Loucy (cell line): Measurements from ENCODE around the gene TSHR.

Experiments used
- H2AFZ ChIP-seq: fragments of 200-600 bp; sonication (generic); 2 replicates; pipeline ENCODE4 v1.6.0; 2016; ENCODE audit warnings: antibody characterized with exemption, mild to moderate bottlenecking, low read length, moderate library complexity
- H3F3A ChIP-seq: fragments of 200-600 bp; 2 replicates; pipeline ENCODE4 v1.6.0; 2016; ENCODE audit warnings: antibody characterized with exemption, low read depth, mild to moderate bottlenecking
- H3K27me3 ChIP-seq: fragments of 200-600 bp; sonication (generic); 2 replicates; pipeline ENCODE4 v1.6.1; 2014; ENCODE audit warnings: low read length, mild to moderate bottlenecking; ENCODE audit not compliant: insufficient read depth, poor library complexity, severe bottlenecking
- H3K36me3 ChIP-seq: fragments of 200-600 bp; sonication (generic); 2 replicates; pipeline ENCODE4 v1.6.1; 2016; ENCODE audit warnings: low read length; ENCODE audit not compliant: insufficient read depth
- H3K4me1 ChIP-seq: fragments of 200-600 bp; sonication (generic); 2 replicates; pipeline ENCODE4 v1.5.1; 2014; ENCODE audit warnings: low read length, mild to moderate bottlenecking; ENCODE audit not compliant: insufficient read depth, poor library complexity, severe bottlenecking
- H3K4me2 ChIP-seq: fragments of 200-600 bp; sonication (generic); 2 replicates; pipeline ENCODE4 v1.6.0; 2014; ENCODE audit warnings: antibody characterized with exemption, low read length, low read depth, mild to moderate bottlenecking; ENCODE audit not compliant: poor library complexity, severe bottlenecking
- H3K4me3 ChIP-seq: fragments of 200-600 bp; sonication (generic); 2 replicates; pipeline ENCODE4 v1.5.1; 2014; ENCODE audit warnings: low read length, mild to moderate bottlenecking, mixed read lengths; ENCODE audit not compliant: poor library complexity, severe bottlenecking
- H3K79me2 ChIP-seq: fragments of 200-600 bp; sonication (generic); 2 replicates; pipeline ENCODE4 v1.6.1; 2014; ENCODE audit warnings: low read length; ENCODE audit not compliant: insufficient read depth
- H3K9ac ChIP-seq: fragments of 200-600 bp; sonication (generic); 2 replicates; pipeline ENCODE4 v1.6.0; 2014; ENCODE audit warnings: mild to moderate bottlenecking, low read depth, low read length, moderate library complexity; ENCODE audit not compliant: poor library complexity, severe bottlenecking
- H3K9me2 ChIP-seq: fragments of 200-600 bp; sonication (generic); replicated peaks from 2 replicates; pipeline ENCODE4 v1.6.1; 2016; ENCODE audit warnings: low read depth, low read length, mixed read lengths
- H3K9me3 ChIP-seq: fragments of 200-600 bp; sonication (generic); 2 replicates; pipeline ENCODE4 v1.6.1; 2014; ENCODE audit warnings: mild to moderate bottlenecking, antibody characterized with exemption, low read length, low read depth; ENCODE audit not compliant: insufficient read depth
- H4K20me1 ChIP-seq: fragments of 200-600 bp; sonication (generic); 2 replicates; pipeline ENCODE4 v1.6.0; 2014; ENCODE audit warnings: antibody characterized with exemption, low read length, mild to moderate bottlenecking; ENCODE audit not compliant: insufficient read depth, poor library complexity, severe bottlenecking
- CTCF ChIP-seq: fragments of 200-600 bp; sonication (generic); conservative IDR thresholded peaks from 2 replicates; pipeline ENCODE4 v1.5.1; 2014; ENCODE audit warnings: mild to moderate bottlenecking, antibody characterized with exemption, low read length
- EZH2phosphoT487 ChIP-seq: fragments of 200-600 bp; IDR thresholded peaks from 2 replicates; pipeline ENCODE4 v1.6.1; 2018; ENCODE audit warnings: antibody characterized with exemption, mild to moderate bottlenecking, moderate library complexity, borderline replicate concordance

The TSHR gene

DNA sequence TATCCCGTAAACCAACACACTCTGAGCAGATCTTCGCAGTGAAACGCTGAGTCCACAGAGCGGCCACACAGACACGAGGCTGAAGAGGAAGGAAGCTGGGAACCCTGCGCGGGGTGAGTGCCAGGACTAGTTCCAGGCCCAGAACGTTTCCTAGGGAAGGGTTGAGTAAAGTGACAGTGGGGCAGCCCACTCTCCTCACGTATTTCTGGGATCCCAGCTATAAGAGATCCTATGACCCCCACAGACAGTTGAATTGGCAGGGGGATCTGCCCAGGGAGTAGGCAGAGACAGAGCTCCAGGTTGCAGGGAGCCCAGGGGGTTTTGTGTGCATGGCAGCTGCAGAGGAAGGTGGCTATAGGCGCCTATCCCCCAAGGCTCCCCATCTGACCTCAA, 214.3 kb downstream of the TSHR start:
- no peaks in the 10 kb centered on the region for H3F3A ChIP-seq
- H2AFZ ChIP-seq: peak overlapping the region; percentile 96
- H3K4me3 ChIP-seq: peak overlapping the region; percentile 87
- no peaks in the 10 kb centered on the region for H4K20me1 ChIP-seq
- no peaks in the 10 kb centered on the region for H3K27me3 ChIP-seq
- H3K9me2 ChIP-seq: no peaks in the 10 kb centered on the region
- H3K36me3 ChIP-seq: no peaks in the 10 kb centered on the region
- TF ChIP-seq CTCF (no peak), EZH2phosphoT487 (no peak)
- H3K9me3 ChIP-seq: no peaks in the 10 kb centered on the region
- 0 out of 2 replicates have a peak, but pooled peaks cover 4% of the 10 kb centered on the region for H3K79me2 ChIP-seq
- peaks cover 10% of the 10 kb centered on the region for H3K4me1 ChIP-seq
- peak overlapping the region; percentile 96 for H3K4me2 ChIP-seq
- peak overlapping the region; percentile 87 for H3K9ac ChIP-seq

- Histone ChIP-seq H3F3A (no peaks in the 10 kb centered on the region), H3K27me3 (no peaks in the 10 kb centered on the region), H3K4me3 (peak overlapping the region; percentile 87), H3K79me2 (0 out of 2 replicates have a peak, but pooled peaks cover 4% of the 10 kb centered on the region), H4K20me1 (no peaks in the 10 kb centered on the region), H3K36me3 (no peaks in the 10 kb centered on the region), H3K4me1 (peaks cover 10% of the 10 kb centered on the region), H3K9me3 (no peaks in the 10 kb centered on the region), H3K9me2 (no peaks in the 10 kb centered on the region), H3K4me2 (peak overlapping the region; percentile 96), H3K9ac (peak overlapping the region; percentile 87), H2AFZ (peak overlapping the region; percentile 96)
- no peak for TF ChIP-seq EZH2phosphoT487
- TF ChIP-seq CTCF: peak; percentile 94
Measured at GRCh38 chr14:81170104-81170828, 214.8 kb downstream of the TSHR start.

GRCh38 chr14:81170829-81171195, 215.4 kb downstream of the TSHR start:
- Histone ChIP-seq H3K9me3 (no peaks in the 10 kb centered on the region), H3K27me3 (no peaks in the 10 kb centered on the region), H3F3A (no peaks in the 10 kb centered on the region), H3K9me2 (no peaks in the 10 kb centered on the region), H3K4me2 (peak overlapping the region; percentile 96), H4K20me1 (no peaks in the 10 kb centered on the region), H3K4me3 (peak overlapping the region; percentile 87), H3K36me3 (no peaks in the 10 kb centered on the region), H3K9ac (peak overlapping the region; percentile 87), H2AFZ (no peak overlapping the region), H3K79me2 (0 out of 2 replicates have a peak, but pooled peaks cover 4% of the 10 kb centered on the region), H3K4me1 (peaks cover 10% of the 10 kb centered on the region)
- TF ChIP-seq CTCF (no peak), EZH2phosphoT487 (no peak)
